Urothelium cell line (cell line): Measurements from ENCODE around the gene RBM33.
A peak's percentile ranks its signal among the peaks of the same experiment; 100 is the strongest.

Experiments
- DNase-seq: peaks from one replicate; pipeline ENCODE4 v3.0.0; 2011; ENCODE audit warnings: low spot score, mixed read lengths
- FAIRE-seq: peaks from 2 replicates; lab custom pipeline; 2011; peaks lifted over from hg19 to GRCh38; lab: Jason Lieb, UNC

Gene RBM33

DNA sequence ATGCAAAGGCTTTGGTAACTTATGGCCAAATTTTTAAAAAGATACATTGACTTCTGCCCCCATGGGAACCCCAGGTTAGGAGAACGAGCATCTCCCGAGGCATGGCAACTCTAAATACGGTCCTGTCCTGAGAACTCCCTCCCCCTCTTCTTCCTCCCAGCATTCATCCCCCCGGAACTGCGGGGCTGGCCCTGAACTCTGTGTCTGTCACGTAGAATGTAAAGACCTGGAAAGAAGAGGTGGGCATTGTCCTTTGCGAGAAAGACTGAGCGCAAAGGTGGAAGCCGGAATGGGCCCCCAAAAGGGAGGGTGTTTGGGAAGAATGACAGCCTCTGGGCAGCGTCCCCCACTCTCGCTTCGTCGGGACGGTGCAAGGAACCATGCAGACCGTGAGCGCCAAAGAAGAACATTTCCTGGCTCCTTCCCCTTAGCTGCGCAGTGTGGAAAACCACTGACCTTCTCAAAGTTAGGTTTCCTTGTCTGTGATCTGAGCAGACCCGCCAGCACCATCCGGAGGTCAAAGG, 146.8 kb downstream of the RBM33 start:
- FAIRE-seq (no peak), DNase-seq (no peak)

DNA sequence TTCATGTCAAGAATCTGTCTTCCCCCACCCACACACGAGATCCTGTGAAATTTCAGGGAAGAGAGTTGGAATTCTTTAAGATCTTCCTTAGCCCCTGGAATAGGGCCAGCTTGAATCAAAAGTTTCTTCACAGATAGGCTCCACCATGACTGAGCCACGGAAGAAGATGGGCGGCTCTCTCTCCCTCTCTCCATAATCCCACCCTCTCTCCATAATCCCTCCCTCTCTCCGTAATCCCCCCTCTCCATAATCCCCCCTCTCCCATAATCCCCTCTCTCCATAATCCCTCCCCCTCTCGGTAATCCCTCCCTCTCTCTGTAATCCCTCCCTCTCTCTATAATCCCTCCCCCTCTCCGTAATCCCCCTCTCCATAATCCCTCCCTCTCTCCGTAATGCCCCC, 147.4 kb downstream of the RBM33 start:
- DNase-seq = no peak
- FAIRE-seq = no peak

DNA sequence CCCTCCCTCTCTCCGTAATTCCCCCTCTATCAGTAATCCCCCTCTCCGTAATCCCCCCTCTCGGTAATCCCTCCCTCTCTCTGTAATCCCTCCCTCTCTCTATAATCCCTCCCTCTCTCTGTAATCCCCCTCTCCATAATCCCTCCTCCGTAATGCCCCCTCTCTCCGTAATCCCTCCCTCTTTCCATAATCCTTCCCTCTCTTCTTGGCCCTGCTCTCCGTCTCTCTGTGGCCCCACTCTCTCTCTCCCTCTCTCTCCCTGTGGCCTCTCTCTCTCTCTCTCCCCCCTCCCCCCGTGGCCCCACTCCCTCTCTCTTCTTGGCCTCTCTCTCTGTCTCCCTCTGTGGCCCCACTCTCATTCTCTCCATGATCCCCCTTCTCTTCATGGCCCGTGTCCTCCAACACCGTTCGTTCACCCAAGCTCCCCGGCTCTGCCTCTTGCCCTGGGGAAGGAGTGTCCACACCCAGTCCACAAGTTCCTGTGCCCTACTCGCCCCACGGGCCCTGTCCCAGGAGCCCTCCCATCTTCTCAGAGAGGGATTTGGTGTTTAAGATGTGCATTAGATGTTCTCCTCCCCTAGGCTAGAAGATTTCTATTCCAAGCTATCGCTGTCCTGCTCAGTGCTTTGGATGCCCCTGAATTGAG, 148.0 kb downstream of the RBM33 start:
- no peak for FAIRE-seq
- no peak for DNase-seq

DNA sequence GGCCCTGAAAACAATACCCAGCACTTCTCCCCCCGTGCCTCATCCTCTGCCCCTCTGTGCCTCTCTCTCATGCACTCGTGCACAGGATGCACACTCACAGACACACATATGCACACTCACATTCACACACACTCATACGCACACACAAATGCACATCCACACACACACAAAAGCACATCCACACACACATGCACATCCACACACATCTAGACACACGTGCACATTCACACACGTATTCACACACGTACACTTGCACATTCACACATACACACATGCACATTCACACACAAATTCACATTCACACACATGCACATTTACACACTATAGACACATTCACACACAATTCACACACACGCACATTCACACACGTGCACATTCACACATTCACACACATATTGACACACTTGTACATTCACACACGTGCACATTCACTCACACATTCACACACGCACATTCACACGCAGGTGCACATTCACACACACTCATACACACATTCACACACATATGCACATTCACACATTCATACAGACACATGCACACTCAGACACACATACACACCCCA, 148.6 kb downstream of the RBM33 start:
- DNase-seq (no peak), FAIRE-seq (no peak)

DNA sequence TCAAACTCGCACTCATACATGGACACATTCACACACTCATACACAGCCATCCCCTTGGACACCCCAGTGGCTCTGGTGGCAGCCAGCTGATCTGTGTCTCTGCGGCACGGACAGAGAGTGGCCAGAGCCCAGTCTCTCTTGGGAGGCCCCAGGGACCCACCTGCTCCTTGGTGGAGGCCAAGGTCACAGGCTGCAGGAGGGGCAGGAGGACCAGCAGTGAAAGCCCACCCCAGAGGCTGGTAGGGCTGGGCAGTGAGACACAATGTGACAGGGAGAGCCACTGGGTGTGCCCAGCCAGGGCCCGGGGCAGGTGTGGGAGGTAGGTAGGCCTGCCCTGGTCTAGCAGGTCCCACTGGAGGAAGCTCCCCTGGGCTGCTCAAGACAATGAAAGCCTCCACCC, 149.3 kb downstream of the RBM33 start:
- no peak for DNase-seq
- no peak for FAIRE-seq

DNA sequence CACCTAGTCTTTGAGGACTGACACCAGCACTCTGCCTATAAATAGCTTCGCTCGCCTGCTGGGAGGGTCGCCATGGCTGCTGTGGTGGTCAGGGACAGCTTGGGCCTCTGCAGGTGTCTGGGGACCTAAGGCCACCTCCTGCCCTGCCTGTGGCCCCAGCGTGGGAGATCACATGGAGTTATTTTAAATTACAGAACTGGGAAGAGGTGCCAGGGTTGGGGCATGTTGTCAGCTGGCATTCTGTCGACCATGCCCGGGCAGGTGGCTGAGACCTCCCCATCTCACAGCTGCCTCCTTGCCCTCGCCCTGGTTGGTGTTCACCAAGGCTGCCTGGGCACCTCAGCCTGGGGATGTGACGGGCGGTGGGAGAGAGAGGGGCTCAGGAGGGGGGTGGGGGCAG, 149.7 kb downstream of the RBM33 start:
- FAIRE-seq = no peak

DNA sequence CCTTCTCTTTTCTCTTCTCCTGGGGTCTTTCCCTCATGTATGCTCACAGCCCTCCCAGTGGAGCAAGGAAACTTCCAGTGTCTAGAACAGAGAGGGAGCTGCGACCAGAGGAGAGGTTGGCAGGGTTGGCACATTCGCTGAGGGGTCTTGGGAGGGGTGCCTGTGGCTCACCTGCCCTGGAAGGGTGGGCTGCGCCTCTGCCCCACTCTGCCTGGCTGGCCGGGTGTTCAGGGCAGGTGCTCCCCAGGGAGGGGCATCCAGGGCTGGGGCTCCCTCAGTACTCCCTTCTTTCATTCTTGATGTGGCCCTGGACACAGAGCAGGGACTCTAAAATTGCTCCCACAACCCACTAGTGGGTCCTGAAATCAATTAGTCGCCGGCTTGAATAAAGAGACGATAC, 150.9 kb downstream of the RBM33 start:
- DNase-seq (no peak), FAIRE-seq (no peak)

More for the DNA sequence above, 149.7 kb downstream of the RBM33 start:
- no peak for DNase-seq

DNA sequence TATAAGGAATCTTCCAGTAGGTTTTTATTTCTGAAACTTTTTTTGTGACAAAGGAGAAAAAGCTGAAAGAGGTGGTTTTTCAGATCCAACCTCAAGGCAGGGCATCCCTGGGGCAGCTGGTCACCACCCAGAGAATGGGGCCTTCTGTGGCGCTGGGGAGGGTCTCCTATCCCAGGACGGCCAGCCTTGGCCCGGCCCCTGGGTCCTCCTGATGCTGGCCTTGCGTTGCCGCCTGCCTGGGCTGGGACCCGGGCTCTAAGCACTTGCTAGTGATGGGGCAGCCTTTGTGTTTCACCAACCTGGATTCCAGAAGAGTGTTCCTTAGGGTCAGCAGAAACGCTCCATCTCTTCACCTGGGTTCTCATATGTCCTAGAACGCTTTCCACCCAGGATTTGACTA, 151.5 kb downstream of the RBM33 start:
- DNase-seq (no peak), FAIRE-seq (no peak)

DNA sequence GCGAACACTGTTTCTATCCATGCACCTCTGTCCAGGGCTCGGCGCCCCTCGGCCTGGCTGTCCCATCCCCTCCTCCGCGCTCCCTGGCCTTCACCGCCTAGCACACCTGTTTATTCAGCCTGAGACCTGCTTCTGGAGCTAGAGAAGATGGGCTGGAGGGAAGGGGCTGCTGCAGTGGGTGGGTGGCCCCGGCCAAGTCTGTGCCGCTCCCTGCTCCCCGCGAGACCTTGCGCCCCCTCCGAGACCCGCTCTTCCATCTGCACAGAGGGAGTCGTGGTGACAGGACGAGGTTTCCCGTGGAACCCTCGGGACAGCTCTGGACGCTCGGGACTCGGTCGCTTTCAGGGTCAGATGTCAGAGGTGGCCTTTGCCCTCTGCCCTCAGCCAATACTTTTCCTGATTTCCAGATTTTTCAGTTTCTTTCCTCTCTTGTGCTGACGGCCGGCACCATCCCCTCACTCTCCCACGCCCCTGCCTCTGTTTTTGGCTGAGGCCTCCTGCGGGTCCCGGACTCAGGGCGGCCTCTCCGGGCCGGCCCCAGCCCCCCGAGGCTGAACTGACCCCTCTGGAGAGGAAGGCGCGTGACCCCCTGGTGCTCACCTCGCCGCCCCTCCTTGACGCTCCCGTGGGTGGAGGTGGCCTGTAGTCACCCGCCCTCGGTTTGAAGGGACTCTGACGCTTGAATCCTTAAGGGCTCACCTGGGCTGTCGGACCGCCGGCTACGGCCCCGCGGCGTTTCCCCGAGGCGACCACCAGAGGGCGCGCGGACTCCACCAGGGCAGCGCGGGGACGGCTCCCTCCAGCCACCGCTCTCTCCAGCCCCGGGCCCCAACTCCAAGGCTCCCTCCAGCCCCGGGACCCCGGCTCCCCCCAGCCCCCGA, 152.2 kb downstream of the RBM33 start:
- FAIRE-seq (no peak), DNase-seq (peak; percentile 41)

DNA sequence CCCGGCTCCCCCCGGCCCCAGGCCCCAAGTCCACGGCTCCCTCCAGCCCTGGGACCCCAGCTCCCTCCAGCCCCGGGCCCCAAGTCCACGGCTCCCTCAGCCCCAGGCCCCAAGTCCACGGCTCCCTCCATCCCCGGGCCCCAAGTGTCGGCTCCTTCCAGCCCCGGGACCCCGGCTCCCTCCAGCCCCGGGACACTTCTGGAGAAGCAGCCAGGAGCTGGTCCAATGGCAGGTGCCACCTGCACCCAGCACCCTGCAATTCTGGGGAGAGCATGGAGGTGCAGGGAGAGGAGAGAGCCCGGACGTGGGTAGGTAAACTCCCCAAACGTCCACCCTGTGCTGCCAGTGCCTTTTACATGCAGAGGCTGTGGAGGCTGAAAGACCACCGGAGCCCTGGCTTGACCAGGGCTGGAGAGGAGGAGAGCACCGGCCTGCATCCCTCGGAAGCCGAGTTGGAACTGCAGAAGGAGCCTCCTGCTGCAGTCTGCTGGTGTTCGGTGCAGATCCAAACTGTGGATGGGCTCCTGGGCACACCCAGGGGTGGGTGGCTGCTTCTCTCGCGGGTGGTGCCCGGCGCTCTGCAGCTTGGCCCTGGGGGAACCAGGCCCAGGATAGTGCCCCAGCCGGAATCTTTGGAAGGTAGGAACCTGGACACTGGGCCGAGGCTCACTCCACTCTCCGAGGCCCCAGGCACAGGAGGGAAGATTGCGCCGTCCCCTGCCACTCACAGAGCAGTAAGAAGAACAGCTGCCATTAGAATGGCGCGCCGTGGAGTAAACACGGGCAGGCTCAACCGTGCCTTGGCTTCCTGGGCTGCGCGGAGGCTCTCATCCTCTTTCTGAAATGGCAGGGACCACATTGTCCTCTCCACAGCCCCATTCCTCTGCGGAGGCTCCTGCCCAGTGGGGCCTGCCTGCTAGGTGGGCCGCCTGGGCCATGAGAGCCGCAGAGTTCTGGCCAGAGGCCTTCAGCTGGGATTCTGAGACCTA, 153.1 kb downstream of the RBM33 start:
- DNase-seq (no peak), FAIRE-seq (no peak)

DNA sequence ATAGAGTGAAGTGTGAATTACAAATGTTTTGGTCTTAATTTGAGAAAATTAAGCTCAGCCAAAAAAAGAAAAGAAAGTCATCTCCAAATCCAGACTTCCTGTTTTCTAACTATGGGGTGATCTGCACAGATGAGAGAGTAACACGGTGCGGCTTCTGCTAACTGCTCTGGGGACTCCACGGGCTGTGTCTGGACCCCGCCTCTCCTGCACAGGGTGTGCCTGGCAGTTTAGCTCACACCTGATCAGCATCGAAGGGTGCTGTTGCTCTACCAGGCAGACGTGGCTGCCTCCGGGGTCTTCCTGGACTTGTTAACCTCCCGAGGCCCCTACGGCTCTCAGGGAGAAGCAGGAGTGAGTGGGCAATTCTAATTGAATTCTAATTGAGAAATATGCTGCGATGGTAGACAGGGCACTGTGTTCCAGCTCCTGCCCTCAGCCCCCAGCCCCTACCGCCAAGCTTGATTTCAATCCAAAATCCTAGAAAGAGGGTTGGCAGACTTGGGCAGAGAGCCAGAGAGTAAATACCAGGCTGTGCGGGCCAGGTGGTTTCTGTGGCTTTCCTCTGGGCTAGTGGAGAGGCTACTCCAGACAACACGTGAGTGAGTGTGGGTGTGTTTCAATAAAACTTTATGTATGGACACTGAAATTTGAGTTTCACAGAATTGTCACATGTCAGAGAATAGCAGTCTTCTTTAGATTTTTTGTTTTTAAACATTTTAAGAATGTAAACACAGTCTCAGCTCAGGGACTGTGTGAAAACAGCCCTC, 154.4 kb downstream of the RBM33 start:
- no peak for FAIRE-seq
- no peak for DNase-seq

DNA sequence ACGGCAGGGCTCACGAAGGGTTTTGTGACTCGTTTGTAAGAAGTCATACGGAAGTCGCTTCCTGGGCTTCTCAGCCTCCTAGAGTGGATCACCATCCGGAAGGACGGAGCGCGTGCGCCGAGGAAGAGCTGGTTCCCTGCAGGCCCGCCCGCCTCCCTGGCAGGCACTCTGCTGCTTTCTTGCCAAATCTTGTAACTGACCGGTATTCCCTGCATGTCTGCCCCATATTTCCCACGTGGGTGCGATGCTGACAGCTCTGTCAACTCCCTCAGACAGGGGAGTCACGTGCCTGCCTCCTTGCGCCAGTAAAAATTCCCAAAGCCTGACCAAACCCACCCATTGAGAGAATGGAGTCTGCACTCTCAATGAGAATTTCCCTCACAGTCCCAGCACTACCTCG, 155.1 kb downstream of the RBM33 start:
- FAIRE-seq = no peak
- DNase-seq = no peak

DNA sequence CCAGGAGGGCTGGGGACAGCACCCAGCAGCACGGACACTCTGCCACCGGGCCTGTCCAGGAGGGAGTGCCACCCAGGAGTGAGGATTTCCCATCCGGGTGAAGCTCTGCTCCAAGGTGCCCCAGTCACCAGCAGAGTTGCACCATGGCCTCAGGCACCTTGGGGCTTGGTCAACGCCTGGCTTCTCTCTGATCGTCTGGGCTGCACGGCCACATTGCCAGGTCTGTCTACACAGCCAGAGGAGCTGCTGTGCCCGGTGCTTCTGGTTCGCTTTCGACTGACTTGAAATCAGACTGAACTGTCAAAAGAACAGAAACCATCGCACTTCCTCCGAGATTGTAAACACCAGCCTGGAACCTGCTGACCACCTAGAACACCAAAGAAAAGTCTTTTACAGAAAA, 155.8 kb downstream of the RBM33 start:
- DNase-seq = no peak
- no peak for FAIRE-seq

DNA sequence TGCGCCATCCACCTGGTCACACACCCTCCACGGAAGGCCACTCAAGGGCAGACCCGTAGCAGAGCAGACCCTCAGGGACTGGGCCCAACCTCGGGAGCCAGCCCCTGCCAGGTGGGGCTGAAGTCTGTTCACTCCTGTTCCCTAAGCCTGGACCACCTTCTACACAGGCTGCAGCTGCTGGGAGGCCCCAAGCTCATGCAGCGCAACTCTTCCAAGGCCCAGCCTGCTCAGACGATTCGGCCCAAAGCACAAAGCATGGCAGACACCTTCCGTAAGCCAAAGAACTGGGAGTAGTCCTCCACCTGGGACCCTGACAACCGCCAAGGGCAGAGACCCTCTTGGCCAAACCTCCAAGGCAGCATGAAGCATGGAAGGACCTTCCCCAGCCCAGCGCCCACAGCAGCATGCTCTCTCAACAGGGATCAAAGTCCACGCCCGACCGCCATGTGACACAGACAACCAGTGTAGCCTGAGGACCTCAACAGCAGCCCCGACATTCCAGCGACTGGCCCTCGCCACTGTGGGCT, 156.3 kb downstream of the RBM33 start:
- DNase-seq (no peak), FAIRE-seq (no peak)

DNA sequence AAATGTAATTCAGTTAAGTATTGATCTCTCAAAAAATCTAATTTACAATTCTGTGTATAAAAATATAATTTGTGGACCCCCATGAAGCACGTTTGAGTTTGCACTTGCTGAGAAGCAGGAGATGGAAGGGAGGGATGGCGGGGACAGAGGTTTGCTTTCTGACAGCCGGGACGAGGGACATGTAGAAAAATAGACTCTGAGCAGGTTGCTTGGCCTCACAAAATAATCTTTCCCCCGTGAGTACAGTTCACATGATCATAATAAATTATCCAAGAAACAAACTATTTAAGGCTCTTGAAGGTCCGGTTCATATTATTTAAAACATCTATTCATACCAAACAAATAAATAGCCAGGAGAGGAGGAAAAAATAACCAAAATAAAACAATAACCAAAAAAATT, 157.8 kb downstream of the RBM33 start:
- FAIRE-seq (no peak), DNase-seq (no peak)

DNA sequence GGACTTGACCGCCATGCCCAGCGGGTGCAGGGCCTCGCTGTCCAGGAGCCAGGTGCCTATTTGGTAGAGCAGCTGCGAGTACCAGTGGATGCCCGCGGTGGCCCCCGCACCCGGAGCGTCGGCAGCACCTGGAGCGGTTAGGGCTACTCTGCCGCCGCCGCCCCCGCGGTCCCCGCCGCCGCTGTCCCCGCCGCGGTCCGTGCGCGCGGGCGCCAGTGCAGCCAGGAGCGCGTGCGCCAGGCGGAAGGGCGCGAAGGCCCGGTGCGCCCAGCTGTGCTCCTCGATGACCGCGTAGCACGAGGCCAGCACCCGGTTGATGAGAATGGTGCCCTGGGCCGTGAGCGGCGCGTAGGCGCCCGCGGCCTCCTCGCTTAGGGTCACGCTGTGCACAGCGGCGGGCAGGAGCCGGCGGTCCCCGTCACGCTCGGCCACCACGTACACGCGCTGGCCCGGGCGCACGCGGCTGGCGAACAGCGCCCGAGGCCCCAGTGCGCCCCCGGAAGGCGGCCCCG, 158.5 kb downstream of the RBM33 start:
- FAIRE-seq = no peak
- DNase-seq = no peak

DNA sequence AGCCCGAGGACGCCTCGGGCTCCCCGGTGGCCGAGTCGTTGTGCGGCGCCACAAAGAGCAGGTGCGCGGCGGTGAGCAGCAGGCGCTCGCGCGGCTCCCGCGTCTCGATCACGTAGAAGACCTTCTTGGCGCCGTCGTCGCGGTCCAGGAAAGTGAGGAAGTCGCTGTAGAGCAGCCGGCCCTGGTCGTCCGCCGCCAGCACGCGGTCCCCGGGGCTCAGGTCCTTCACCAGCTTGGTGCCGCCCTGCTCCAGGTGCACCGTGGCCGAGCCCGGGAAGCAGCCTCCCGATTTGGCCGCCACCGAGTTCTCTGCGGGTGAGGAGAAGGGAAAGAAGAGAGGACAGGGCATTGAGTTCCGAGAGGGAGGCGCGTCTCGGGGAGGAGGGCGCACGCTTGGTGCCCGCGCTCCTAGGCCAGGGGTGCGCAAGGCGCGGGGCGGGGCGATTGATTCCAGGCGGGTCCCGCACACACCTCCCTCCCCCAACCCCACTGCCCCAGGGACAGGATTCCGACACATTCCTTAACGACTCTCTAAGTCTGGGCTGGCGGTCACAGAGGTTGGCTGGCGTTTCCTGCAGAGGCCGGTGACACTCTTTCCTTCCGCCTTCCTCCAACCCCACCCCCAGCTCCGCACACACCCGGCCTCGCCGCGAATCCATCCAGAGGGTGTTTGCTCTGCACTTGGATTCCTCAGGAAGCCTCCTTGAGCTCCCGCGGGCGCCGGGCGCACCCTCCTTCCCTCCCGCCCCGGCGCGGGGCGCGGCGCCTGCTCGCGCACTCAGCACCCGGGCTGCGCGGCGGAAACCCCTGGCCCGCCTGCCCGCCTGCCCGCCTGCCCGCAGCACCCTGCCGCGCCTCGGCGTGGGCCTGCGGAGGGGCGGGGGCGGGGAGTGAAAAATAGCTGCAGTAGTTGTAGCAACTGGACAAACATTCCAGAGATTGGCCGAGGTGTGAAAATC, 159.2 kb downstream of the RBM33 start:
- FAIRE-seq = no peak

DNA sequence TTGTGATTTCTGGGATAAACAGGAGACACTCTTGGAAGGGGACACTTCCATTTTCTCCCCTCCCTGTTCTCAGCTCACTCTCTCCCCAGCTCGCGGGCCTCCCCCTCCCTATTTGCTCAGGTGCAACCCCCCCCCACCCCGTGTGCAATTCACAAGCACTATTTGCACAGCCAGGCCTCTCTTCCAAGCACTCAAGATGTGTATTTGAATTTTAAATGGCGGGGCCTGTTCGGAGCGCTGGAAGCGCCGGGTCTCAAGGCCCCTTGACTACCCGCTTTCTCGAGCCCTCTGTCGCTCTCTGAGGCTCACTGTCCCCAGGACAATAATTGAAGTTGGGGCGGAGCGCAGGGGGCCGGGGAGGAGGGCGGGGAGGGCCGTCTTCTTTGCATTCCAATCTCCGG, 160.0 kb downstream of the RBM33 start:
- no peak for DNase-seq
- no peak for FAIRE-seq

More for the DNA sequence above, 159.2 kb downstream of the RBM33 start:
- no peak for DNase-seq
